Measurements from ENCODE around the gene RNF11. TPM values are rescaled to one million over a fixed set of nuclear protein-coding genes. Genes with fewer than 3 reads are reported as not detected.

RNF11 gene
- polyA plus RNA-seq, 1 donor (not counting 4 experiments of a cell fraction or from before 2014, with no cell fraction given) = 113 TPM

GRCh38 chr1:51236531-51237350, 668 bp downstream of the RNF11 start:
- Histone ChIP-seq H3K36me3 (ENCODE audit: control insufficient read depth in 2 of 2, extremely low read depth in 1 of 2, insufficient read depth in 2 of 2, low read length in 2 of 2) (peaks cover 0 to 3% of the 10 kb centered on the region in 2 experiments), H4K20me1 (ENCODE audit: control insufficient read depth, extremely low read depth, insufficient read depth, low read length) (no peaks in the 10 kb centered on the region), H3K79me2 (ENCODE audit: control insufficient read depth, insufficient read depth, low read length) (peaks cover 53% of the 10 kb centered on the region), H2AFZ (ENCODE audit: control insufficient read depth, low read length) (peak overlapping the region; percentile 84), H3K9me3 (ENCODE audit: control insufficient read depth, low read depth, low read length) (no peaks in the 10 kb centered on the region), H3K27ac (ENCODE audit: control insufficient read depth, insufficient read depth, low read length) (peak overlapping the region; percentile 92), H3K4me1 (ENCODE audit: control insufficient read depth, extremely low read depth, insufficient read depth, low read length) (peaks cover 22% of the 10 kb centered on the region), H3K4me2 (ENCODE audit: control insufficient read depth, extremely low read depth, insufficient read depth, low read depth, low read length) (peak overlapping the region; percentile 59), H3K9me1 (ENCODE audit: control insufficient read depth, extremely low read depth, insufficient read depth, low read length) (peaks cover 3% of the 10 kb centered on the region), H3K27me3 (ENCODE audit: control insufficient read depth, extremely low read depth, insufficient read depth, low read length) (no peaks in the 10 kb centered on the region), H3K4me3 (ENCODE audit: control insufficient read depth in 2 of 3, extremely low read depth in 1 of 3, insufficient read depth in 2 of 3, low read depth in 1 of 3, low read length in 3 of 3) (peak overlapping the region; percentile 65 to 88 (median 84)), H3K9ac (ENCODE audit: control insufficient read depth, extremely low read depth, insufficient read depth, low read length) (peak overlapping the region; percentile 94)
- FAIRE-seq (no peak), DNase-seq (ENCODE audit: low read depth, low spot score) (no peak)
- dilution Hi-C loops (cut with MboI; ENCODE audit: extremely low pct_ligation_motif_present, low sequenced_read_pairs) = no loop called here
- TF ChIP-seq CTCF (optimal IDR thresholded peaks at IDR 0.05 in 1 of 3, IDR thresholded peaks at IDR 0.05 in 1 of 3, conservative IDR thresholded peaks at IDR 0.05 in 1 of 3; ENCODE audit: extremely low read depth in 1 of 3, insufficient read depth in 2 of 3, low read length in 3 of 3) (no peak), EZH2 (IDR thresholded peaks at IDR 0.05; ENCODE audit: low read length) (no peak)

- Histone ChIP-seq H3K4me2 (ENCODE audit: control insufficient read depth, extremely low read depth, insufficient read depth, low read depth, low read length) (peak overlapping the region; percentile 92), H2AFZ (ENCODE audit: control insufficient read depth, low read length) (peak overlapping the region; percentile 84), H3K79me2 (ENCODE audit: control insufficient read depth, insufficient read depth, low read length) (peaks cover 61% of the 10 kb centered on the region), H3K4me3 (ENCODE audit: control insufficient read depth in 2 of 3, extremely low read depth in 1 of 3, insufficient read depth in 2 of 3, low read depth in 1 of 3, low read length in 3 of 3) (peak overlapping the region; percentile 65 to 88 (median 84)), H3K9ac (ENCODE audit: control insufficient read depth, extremely low read depth, insufficient read depth, low read length) (peak overlapping the region; percentile 94), H3K27ac (ENCODE audit: control insufficient read depth, insufficient read depth, low read length) (peak overlapping the region; percentile 92), H4K20me1 (ENCODE audit: control insufficient read depth, extremely low read depth, insufficient read depth, low read length) (no peaks in the 10 kb centered on the region), H3K9me3 (ENCODE audit: control insufficient read depth, low read depth, low read length) (no peaks in the 10 kb centered on the region), H3K4me1 (ENCODE audit: control insufficient read depth, extremely low read depth, insufficient read depth, low read length) (peaks cover 24% of the 10 kb centered on the region), H3K27me3 (ENCODE audit: control insufficient read depth, extremely low read depth, insufficient read depth, low read length) (no peaks in the 10 kb centered on the region), H3K9me1 (ENCODE audit: control insufficient read depth, extremely low read depth, insufficient read depth, low read length) (peaks cover 4% of the 10 kb centered on the region), H3K36me3 (ENCODE audit: control insufficient read depth in 2 of 2, extremely low read depth in 1 of 2, insufficient read depth in 2 of 2, low read length in 2 of 2) (peaks cover 0 to 3% of the 10 kb centered on the region in 2 experiments)
- DNase-seq (ENCODE audit: low read depth, low spot score) = no peak
- dilution Hi-C loops (cut with MboI; ENCODE audit: extremely low pct_ligation_motif_present, low sequenced_read_pairs) = no loop called here
- TF ChIP-seq CTCF (optimal IDR thresholded peaks at IDR 0.05 in 1 of 3, IDR thresholded peaks at IDR 0.05 in 1 of 3, conservative IDR thresholded peaks at IDR 0.05 in 1 of 3; ENCODE audit: extremely low read depth in 1 of 3, insufficient read depth in 2 of 3, low read length in 3 of 3) (no peak), EZH2 (IDR thresholded peaks at IDR 0.05; ENCODE audit: low read length) (no peak)
- FAIRE-seq = no peak
Observed at GRCh38 chr1:51237351-51238033, 1.4 kb downstream of the RNF11 start.
